HepG2 (cell line): Measurements from ENCODE around the gene C1R. TPM values are rescaled to one million over a fixed set of nuclear protein-coding genes. Genes with fewer than 3 reads are reported as not detected.

Experiments used
- ATAC-seq: fragments of 200-7000 bp; cut with Tn5 transposase; 3 replicates; pipeline ENCODE4 v1.9.1; 2020; ENCODE audit warnings: mild to moderate bottlenecking, moderate library complexity
- BruUV-seq: library from RNA; stranded (reverse); fragments of 400-500 nt; replicated peaks from 2 replicates; lab custom pipeline; 2021; lab: Mats Ljungman, UMichigan
- CTCF ChIA-PET: fragments of 300-600 bp; formaldehyde crosslinking; extraction: SDS; loops from one replicate; lab custom pipeline; 2021; ENCODE audit warnings: low total read pairs, inconsistent platforms, low intra/inter-chr PET ratio; lab: Yijun Ruan, JAX
- POLR2A ChIA-PET: fragments of 350-600 bp; sonication (Branson Sonifier 250); formaldehyde crosslinking; loops from one replicate; lab custom pipeline; 2020; ENCODE audit warnings: antibody characterized with exemption, inconsistent platforms; lab: Yijun Ruan, JAX
- DNase-seq: peaks from one replicate; pipeline ENCODE4 v3.0.0-alpha.2; 2015; ENCODE audit warnings: low spot score
- FAIRE-seq: peaks from 3 replicates; lab custom pipeline; 2011; peaks lifted over from hg19 to GRCh38; lab: Jason Lieb, UNC
- H2AFZ ChIP-seq: one replicate; pipeline ENCODE4 v1.6.1; 2011; ENCODE audit warnings: low read length, inconsistent platforms
- H3K27ac ChIP-seq: fragments of 300-600 bp; 3 replicates; pipeline ENCODE4 v1.8.0; 2011; ENCODE audit warnings: mixed run types, mild to moderate bottlenecking, mixed read lengths, low read length, inconsistent platforms; ENCODE audit not compliant: insufficient read depth; ENCODE audit errors: extremely low read length
- H3K27me3 ChIP-seq, 2 experiments: fragments of 200-600 bp in 1 of 2; 2 replicates in 1 of 2; 3 replicates in 1 of 2; pipeline versions ENCODE4 v1.6.0 to v1.8.0; 2011; ENCODE audit warnings: low read length in 2 of 2, mild to moderate bottlenecking in 2 of 2, moderate library complexity in 2 of 2, inconsistent platforms in 1 of 2; ENCODE audit not compliant: insufficient read depth in 2 of 2, control insufficient read depth in 1 of 2
- H3K36me3 ChIP-seq, 2 experiments: fragments of 200-600 bp in 1 of 2; replicated peaks in 1 of 2; 2 replicates in 1 of 2; 3 replicates in 1 of 2; pipeline versions ENCODE4 v1.5.1 to v1.8.0; 2011; ENCODE audit warnings: low read length in 2 of 2, inconsistent platforms in 1 of 2; ENCODE audit not compliant: insufficient read depth in 2 of 2, control insufficient read depth in 1 of 2
- H3K4me1 ChIP-seq: 2 replicates; pipeline ENCODE4 v1.5.1; 2012; ENCODE audit warnings: low read length, inconsistent platforms; ENCODE audit not compliant: insufficient read depth
- H3K4me2 ChIP-seq: 2 replicates; pipeline ENCODE4 v1.6.0; 2011; ENCODE audit warnings: low read depth, low read length, inconsistent platforms
- H3K4me3 ChIP-seq, 3 experiments: fragments of 200-600 bp in 1 of 3; sonication (generic), shearing (Covaris generic) in 1 of 3; replicated peaks in 1 of 3; 2 replicates each; pipeline ENCODE4 v1.5.1; 2011 to 2016; ENCODE audit warnings: low read length in 3 of 3, inconsistent platforms in 2 of 3, low read depth in 2 of 3, mild to moderate bottlenecking in 2 of 3, control low read depth in 1 of 3, mixed read lengths in 1 of 3; ENCODE audit not compliant: insufficient read depth in 1 of 3
- H3K79me2 ChIP-seq: one replicate; pipeline ENCODE4 v1.6.1; 2011; ENCODE audit warnings: low read length, inconsistent platforms; ENCODE audit not compliant: insufficient read depth
- H3K9ac ChIP-seq: 2 replicates; pipeline ENCODE4 v1.6.0; 2011; ENCODE audit warnings: mild to moderate bottlenecking, low read depth, low read length, inconsistent platforms; ENCODE audit not compliant: insufficient read depth
- H3K9me3 ChIP-seq: 2 replicates; pipeline ENCODE4 v1.5.1; 2012; ENCODE audit warnings: mild to moderate bottlenecking, low read length
- H4K20me1 ChIP-seq: 2 replicates; pipeline ENCODE4 v1.6.0; 2011; ENCODE audit warnings: inconsistent platforms, mild to moderate bottlenecking, low read length, moderate library complexity; ENCODE audit not compliant: insufficient read depth
- HNF1B ChIP-seq: sonication (generic); formaldehyde crosslinking; IDR thresholded peaks from 2 replicates; pipeline ENCODE4 v1.5.1; 2020; ENCODE audit warnings: mild to moderate bottlenecking, moderate library complexity, missing genetic modification reagents
- NR3C1 ChIP-seq: sonication (generic); formaldehyde crosslinking; IDR thresholded peaks from 2 replicates; pipeline ENCODE4 v1.4.0; 2020; ENCODE audit warnings: missing genetic modification reagents
- NRL ChIP-seq: sonication (generic); formaldehyde crosslinking; IDR thresholded peaks from 2 replicates; pipeline ENCODE4 v1.5.0; 2020; ENCODE audit warnings: missing genetic modification reagents, mild to moderate bottlenecking, moderate library complexity, borderline replicate concordance
- PCBP1 ChIP-seq: fragments of 200-400 bp; formaldehyde crosslinking; IDR thresholded peaks from 2 replicates; pipeline ENCODE4 v1.6.1; 2017; ENCODE audit warnings: mild to moderate bottlenecking, low read depth, low read length, borderline replicate concordance
- SIN3B ChIP-seq: fragments of 150-350 bp; IDR thresholded peaks from 2 replicates; pipeline ENCODE4 v1.6.1; 2014; ENCODE audit warnings: low read length
- ZNF180 ChIP-seq: sonication (generic); formaldehyde crosslinking; IDR thresholded peaks from 2 replicates; pipeline ENCODE4 v1.4.0; 2020; ENCODE audit warnings: low read depth, missing genetic modification reagents, borderline replicate concordance
- ZNF350 ChIP-seq: sonication (generic); formaldehyde crosslinking; IDR thresholded peaks from 2 replicates; pipeline ENCODE4 v1.4.0; 2020; ENCODE audit warnings: mild to moderate bottlenecking, low read depth, missing genetic modification reagents, borderline replicate concordance
- ZNF737 ChIP-seq: sonication (generic); formaldehyde crosslinking; IDR thresholded peaks from 2 replicates; pipeline ENCODE4 v1.5.0; 2020; ENCODE audit warnings: missing genetic modification reagents, mild to moderate bottlenecking, borderline replicate concordance
- WGBS: methylation state at CpG from one replicate; pipeline ENCODE4 v1.1.6; 2017; ENCODE audit warnings: low lambda C conversion rate; 5-methylcytosine and 5-hydroxymethylcytosine counted together
- in situ Hi-C: cut with HindIII; loops from 2 replicates; pipeline ENCODE4 v1.10.0; 2017; ENCODE audit warnings: low pct_unique_long_range_greater_than_20kb; ENCODE audit not compliant: extremely low pct_ligation_motif_present
- intact Hi-C: fragments of 100-400 bp; cut with micrococcal nuclease; formaldehyde crosslinking; loops from one replicate; pipeline ENCODE4 v1.10.0; 2022; ENCODE audit not compliant: unreplicated experiment
- polyA plus RNA-seq, 8 experiments: library from polyadenylated mRNA; depleted of rRNA in 3 of 8; stranded (reverse) in 7 of 8; unstranded in 1 of 8; fragments of >200 nt; fragmentation: Illumina TruSeq in 4 of 8; extraction: Trizol in 4 of 8; gene quantifications; 2 replicates each; pipeline versions ENCODE4 v1.2.1 to v1.2.3, GENCODE V29; 2011 to 2016; ENCODE audit warnings: low read depth in 4 of 8, missing spikeins in 1 of 8, mixed read lengths in 1 of 8; ENCODE audit not compliant: insufficient read depth in 1 of 8
- total RNA-seq, 5 experiments: library from RNA; depleted of rRNA; stranded (reverse); fragments of >200 nt; fragmentation: Illumina TruSeq; extraction: Trizol; gene quantifications; 2 replicates each; pipeline ENCODE4 v1.2.3, GENCODE V29; 2016; ENCODE audit warnings: low read depth in 1 of 5
- TF ChIP-seq, protein P1 (sequence below): sonication (generic); formaldehyde crosslinking; IDR thresholded peaks from 2 replicates; pipeline ENCODE4 v1.4.0; 2020; ENCODE audit warnings: mild to moderate bottlenecking, missing genetic modification reagents
- TF ChIP-seq, protein P2 (sequence below): sonication (generic); formaldehyde crosslinking; IDR thresholded peaks from 2 replicates; pipeline ENCODE4 v1.5.0; 2020; ENCODE audit warnings: mild to moderate bottlenecking, low read depth, missing genetic modification reagents, borderline replicate concordance

C1R gene
- total and polyA plus RNA-seq, 2 of the 13 experiments (the other 11 are each of a cell fraction or from before 2014, with no cell fraction given) = 3.5 to 6.5 TPM

GRCh38 chr12:7141351-7142005 is 49.2 kb upstream of the C1R start:
- Histone ChIP-seq H3K79me2 (no peaks in the 10 kb centered on the region), H3K36me3 (peaks cover 21 to 62% of the 10 kb centered on the region in 2 experiments), H3K4me1 (no peaks in the 10 kb centered on the region; the same call in 1 of the 2 replicates), H3K9ac (no peak overlapping the region), H3K27me3 (no peaks in the 10 kb centered on the region), H2AFZ (no peak overlapping the region), H3K4me2 (no peak overlapping the region), H3K27ac (no peak overlapping the region), H3K9me3 (no peaks in the 10 kb centered on the region), H4K20me1 (no peaks in the 10 kb centered on the region), H3K4me3 (no peak overlapping the region)
- BruUV-seq = no TSS peak
- in situ Hi-C loops (no loop called here), intact Hi-C loops (no loop called here)
- ChIA-PET POLR2A (interaction anchor here (1.4 to 1.7 kb wide), 2 partner anchors 13 to 17 kb away, joined by 3 to 4 read pairs; partner anchors contain the start of gene RBP5), CTCF (interaction anchor here (0.7 to 2.7 kb wide), 3 partner anchors 28 to 497 kb away, joined by 3 to 16 read pairs (median 3); no protein-coding TSS in a partner anchor)
- no peak for TF ChIP-seq ZNF350 (CRISPR knock-in tag)
- TF ChIP-seq HNF1B (CRISPR knock-in tag) = no peak
- no peak for TF ChIP-seq ZNF180 (CRISPR knock-in tag)
- no peak for TF ChIP-seq PCBP1
- no peak for TF ChIP-seq ZNF737
- TF ChIP-seq SIN3B = no peak
- no peak for TF ChIP-seq NR3C1 (CRISPR knock-in tag)
- no peak for TF ChIP-seq NRL
- TF ChIP-seq, protein P1, sequence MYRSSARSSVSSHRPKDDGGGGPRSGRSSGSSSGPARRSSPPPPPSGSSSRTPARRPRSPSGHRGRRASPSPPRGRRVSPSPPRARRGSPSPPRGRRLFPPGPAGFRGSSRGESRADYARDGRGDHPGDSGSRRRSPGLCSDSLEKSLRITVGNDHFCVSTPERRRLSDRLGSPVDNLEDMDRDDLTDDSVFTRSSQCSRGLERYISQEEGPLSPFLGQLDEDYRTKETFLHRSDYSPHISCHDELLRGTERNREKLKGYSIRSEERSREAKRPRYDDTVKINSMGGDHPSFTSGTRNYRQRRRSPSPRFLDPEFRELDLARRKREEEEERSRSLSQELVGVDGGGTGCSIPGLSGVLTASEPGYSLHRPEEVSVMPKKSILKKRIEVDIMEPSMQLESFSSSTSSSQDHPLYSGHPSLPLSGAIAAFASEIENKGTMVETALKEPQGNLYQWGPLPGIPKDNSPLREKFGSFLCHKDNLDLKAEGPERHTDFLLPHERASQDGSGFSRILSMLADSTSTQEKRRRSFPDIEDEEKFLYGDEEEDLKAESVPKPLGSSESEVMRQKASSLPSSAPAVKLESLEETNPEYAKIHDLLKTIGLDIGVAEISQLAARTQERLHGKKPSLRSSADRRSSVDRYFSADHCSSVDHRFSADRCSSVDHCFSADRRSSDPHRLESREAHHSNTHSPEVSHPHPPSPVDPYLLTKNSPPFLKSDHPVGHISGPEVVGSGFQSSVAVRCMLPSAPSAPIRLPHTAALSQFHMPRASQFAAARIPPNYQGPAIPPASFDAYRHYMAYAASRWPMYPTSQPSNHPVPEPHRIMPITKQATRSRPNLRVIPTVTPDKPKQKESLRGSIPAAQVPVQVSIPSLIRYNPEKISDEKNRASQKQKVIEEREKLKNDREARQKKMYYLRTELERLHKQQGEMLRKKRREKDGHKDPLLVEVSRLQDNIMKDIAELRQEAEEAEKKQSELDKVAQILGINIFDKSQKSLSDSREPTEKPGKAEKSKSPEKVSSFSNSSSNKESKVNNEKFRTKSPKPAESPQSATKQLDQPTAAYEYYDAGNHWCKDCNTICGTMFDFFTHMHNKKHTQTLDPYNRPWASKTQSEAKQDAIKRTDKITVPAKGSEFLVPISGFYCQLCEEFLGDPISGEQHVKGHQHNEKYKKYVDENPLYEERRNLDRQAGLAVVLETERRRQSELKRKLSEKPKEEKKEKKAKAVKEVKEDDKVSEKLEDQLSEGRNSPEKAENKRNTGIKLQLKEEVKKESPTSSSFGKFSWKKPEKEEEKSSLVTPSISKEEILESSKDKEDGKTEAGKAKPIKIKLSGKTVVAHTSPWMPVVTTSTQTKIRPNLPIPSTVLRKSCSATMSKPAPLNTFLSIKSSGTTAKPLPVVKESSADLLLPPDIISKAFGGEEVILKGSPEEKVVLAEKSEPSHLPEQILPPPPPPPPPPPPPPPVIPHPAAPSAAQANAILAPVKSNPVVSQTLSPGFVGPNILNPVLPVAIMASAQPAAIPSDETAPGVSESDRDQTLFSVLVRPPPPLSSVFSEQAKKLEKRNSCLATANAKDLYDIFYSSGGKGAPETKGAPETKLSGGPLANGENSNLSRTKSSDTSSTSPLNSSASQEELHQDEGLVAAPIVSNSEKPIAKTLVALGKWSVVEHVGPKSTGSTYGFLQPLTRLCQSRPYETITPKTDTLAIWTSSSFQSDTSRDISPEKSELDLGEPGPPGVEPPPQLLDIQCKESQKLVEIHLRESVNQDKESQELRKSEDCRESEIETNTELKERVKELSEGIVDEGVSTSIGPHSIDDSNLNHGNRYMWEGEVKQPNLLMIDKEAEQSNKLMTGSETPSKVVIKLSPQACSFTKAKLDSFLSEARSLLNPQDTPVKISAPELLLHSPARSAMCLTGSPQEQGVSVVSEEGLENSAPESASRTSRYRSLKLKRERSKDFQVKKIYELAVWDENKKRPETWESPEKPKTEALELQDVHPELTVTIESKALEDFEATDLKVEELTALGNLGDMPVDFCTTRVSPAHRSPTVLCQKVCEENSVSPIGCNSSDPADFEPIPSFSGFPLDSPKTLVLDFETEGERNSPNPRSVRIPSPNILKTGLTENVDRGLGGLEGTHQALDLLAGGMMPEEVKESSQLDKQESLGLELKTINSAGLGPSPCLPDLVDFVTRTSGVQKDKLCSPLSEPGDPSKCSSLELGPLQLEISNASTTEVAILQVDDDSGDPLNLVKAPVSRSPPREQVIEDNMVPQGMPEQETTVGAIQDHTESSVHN (CRISPR knock-in tag) = no peak
- TF ChIP-seq, protein P2, sequence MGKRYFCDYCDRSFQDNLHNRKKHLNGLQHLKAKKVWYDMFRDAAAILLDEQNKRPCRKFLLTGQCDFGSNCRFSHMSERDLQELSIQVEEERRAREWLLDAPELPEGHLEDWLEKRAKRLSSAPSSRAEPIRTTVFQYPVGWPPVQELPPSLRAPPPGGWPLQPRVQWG = no peak
- no peak for ATAC-seq
- FAIRE-seq = no peak
- DNase-seq = no peak
- WGBS = 94% methylated on average over 6 of the region's 7 CpGs
